Measurements from ENCODE around the gene ACTR3.

ACTR3 gene

DNA sequence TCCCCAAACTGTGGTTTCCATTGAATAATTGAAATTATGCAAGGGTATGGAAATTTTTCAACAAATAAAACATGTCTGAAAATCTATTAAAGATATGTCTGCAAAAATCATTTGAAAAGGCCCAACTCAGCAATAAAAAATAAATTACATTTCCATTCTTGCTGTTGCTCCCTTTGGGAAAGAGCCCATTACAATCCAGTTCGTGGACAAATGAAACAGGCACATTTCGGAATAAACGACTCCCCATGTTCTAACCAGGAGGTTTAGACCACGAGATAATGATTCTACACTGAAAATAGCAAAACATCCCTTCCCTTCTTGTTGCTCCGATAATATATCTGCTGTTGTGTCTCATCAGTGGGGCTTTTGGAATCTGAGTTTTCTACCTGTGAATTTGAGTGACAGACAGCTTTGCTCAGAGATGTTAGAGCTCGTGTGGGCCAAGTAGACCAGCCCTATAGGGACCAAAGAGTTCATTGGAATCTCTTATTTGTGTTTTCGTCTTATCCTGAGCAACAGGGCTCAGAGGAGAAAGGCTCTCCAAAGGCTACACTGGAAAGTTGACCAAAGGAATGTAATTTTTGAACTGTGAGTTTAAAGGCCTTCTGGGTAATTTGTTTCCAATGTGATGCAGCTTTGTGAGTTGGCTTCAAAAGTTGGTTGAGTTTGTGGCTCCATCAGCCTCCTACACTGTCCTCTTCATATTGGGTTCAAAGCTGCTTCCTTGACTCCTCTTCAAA, 119.5 kb downstream of the ACTR3 start:
- no peaks in the 10 kb centered on the region for H3K36me3 ChIP-seq (ENCODE audit: control insufficient read depth, insufficient read depth, low read length)

DNA sequence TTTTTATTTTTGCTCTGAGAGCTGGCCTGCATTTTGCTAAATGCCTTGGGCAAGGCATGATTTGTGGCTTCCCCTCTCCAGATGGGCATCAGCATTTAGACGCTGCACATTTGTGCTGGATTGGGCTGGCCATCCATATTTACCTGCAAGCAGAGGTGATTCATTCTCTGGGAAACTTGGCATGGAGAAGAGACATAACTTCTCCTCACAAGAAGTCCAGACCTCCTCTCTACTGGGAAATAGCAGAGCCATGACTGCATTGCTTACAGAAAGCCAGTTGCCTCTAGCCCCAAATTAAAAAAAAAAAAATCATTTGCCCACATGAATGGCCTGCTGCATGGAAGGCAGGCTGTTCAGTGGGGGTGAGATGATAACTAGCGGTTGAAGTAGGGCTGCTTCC, 120.1 kb downstream of the ACTR3 start:
- Histone ChIP-seq H3K4me3 (replicated peaks; ENCODE audit: low read depth, low read length) (no peak overlapping the region), H3K27me3 (replicated peaks; ENCODE audit: control insufficient read depth, insufficient read depth, low read length) (no peaks in the 10 kb centered on the region), H3K36me3 (ENCODE audit: control insufficient read depth, insufficient read depth, low read length) (no peaks in the 10 kb centered on the region)
- TF ChIP-seq, protein P1, sequence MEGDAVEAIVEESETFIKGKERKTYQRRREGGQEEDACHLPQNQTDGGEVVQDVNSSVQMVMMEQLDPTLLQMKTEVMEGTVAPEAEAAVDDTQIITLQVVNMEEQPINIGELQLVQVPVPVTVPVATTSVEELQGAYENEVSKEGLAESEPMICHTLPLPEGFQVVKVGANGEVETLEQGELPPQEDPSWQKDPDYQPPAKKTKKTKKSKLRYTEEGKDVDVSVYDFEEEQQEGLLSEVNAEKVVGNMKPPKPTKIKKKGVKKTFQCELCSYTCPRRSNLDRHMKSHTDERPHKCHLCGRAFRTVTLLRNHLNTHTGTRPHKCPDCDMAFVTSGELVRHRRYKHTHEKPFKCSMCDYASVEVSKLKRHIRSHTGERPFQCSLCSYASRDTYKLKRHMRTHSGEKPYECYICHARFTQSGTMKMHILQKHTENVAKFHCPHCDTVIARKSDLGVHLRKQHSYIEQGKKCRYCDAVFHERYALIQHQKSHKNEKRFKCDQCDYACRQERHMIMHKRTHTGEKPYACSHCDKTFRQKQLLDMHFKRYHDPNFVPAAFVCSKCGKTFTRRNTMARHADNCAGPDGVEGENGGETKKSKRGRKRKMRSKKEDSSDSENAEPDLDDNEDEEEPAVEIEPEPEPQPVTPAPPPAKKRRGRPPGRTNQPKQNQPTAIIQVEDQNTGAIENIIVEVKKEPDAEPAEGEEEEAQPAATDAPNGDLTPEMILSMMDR (IDR thresholded peaks at IDR 0.05; ENCODE audit: insufficient read depth, low read length, poor library complexity, severe bottlenecking) = no peak
- DNase-seq (ENCODE audit: extremely low read depth, insufficient read length) = no peak

More for the DNA sequence above, 119.5 kb downstream of the ACTR3 start:
- no peaks in the 10 kb centered on the region for H3K27me3 ChIP-seq (replicated peaks; ENCODE audit: control insufficient read depth, insufficient read depth, low read length)
- TF ChIP-seq, protein P1 (IDR thresholded peaks at IDR 0.05; ENCODE audit: insufficient read depth, low read length, poor library complexity, severe bottlenecking) = no peak
- no peak overlapping the region for H3K4me3 ChIP-seq (replicated peaks; ENCODE audit: low read depth, low read length)
- no peak for DNase-seq (ENCODE audit: extremely low read depth, insufficient read length)

DNA sequence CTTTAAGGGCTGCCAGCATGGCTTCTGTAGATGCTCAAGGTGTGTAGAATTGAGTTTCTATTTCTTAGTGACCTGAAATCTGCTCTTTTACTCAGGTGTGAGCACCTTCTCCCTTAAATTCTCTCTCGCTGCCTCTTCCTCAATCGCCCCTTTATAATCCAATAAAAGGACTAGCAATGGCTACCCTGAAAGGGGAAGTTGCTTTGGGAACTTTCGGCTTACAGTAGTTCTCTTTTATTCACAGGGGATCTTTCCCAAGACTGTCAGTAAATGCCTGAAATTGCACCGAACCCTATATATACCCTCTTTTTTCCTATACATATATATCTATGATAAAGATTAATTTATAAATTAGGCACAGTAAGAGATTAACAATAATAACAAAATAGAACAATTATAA, 121.8 kb downstream of the ACTR3 start:
- DNase-seq (ENCODE audit: extremely low read depth, insufficient read length) = no peak
- H3K36me3 ChIP-seq (ENCODE audit: control insufficient read depth, insufficient read depth, low read length) = no peaks in the 10 kb centered on the region
- TF ChIP-seq, protein P1 (IDR thresholded peaks at IDR 0.05; ENCODE audit: insufficient read depth, low read length, poor library complexity, severe bottlenecking) = no peak
- H3K27me3 ChIP-seq (replicated peaks; ENCODE audit: control insufficient read depth, insufficient read depth, low read length) = no peaks in the 10 kb centered on the region
- no peak overlapping the region for H3K4me3 ChIP-seq (replicated peaks; ENCODE audit: low read depth, low read length)

Measured in GM06990 (cell line).